Left lobe of liver (tissue), 2 donors: ENCODE measurements around the gene PRKN. TPM values are rescaled to one million over a fixed set of nuclear protein-coding genes. Genes with fewer than 3 reads are reported as not detected.
"Not testable (repeated sequence)": the region's sequence is repeated elsewhere in the genome, so short reads cannot be mapped to it uniquely, and the experiment has no call there.

Source experiments
- ATAC-seq: fragments of 200-7000 bp; cut with Tn5 transposase; one replicate; pipeline ENCODE4 v1.9.1; 2020; ENCODE audit warnings: mild to moderate bottlenecking, moderate library complexity
- DNase-seq: peaks from one replicate; pipeline ENCODE4 v3.0.0-alpha.2; 2020; ENCODE audit warnings: low spot score
- total RNA-seq: library from RNA; stranded (reverse); gene quantifications from one replicate; pipeline ENCODE4 v1.2.1, GENCODE V29; 2021
- donor health status: DM: no; HTN: no; CAD: no; lungs with moderate emphysema.
- donor health status: DM: no; HTN: yes; CAD: no.

Gene PRKN
- total RNA-seq, 1 donor from 2014 or later: 1.2 TPM

DNA sequence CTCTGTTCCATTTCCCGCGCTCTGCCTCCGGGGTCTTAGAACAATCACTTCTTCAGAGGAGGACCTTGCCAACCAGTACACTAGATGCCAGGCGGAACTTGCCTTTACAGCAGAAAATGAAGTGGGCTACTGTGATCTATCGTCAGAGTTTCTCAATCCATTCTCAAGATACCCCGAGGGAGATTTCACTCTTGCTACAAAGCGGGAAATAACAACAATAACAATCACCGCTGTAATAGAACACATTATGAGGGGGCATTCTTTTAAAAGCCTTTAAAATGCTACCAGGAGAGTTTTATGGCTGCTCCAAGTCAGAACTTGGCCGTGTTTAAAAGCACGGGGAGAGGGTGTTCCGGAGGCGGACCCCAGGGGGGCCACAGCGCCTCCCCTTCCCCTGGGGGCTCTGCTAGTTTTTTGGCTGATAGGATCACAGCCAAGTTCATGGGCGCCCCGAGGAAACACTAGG is 836.7 kb downstream of the PRKN start:
- ATAC-seq (no peak), DNase-seq (no peak)

DNA sequence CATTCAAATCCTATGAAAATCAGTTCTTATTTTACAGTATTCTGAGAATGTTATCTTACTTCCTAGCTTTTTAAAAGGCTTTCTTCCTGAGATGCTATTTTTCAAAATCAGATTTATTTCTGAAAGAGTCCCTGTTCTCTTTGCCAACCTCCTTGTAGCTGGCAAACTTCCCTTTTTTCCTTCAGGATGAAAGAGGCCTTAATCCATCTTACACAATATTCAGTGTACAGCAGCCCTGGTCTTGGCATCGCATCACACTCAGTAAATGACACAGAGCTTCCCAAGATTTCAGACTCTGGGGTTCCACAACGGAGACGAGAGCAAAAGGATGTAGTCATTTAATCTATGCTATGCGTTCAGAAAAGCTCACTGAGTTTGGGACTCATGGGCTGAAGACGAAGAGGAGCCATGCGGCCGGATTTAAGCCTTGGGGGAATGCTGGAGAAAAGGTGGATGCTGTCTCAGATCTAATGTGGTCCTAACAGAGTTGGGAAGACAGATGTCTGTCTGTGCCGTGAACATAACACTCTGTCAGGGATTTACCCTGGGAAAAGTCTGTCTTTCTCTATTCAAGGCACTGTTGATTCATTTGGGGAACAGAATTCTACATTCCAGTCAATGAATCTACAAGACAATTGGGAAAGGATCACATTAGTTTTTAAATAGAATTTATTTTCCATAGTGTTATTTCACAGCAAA is 837.3 kb downstream of the PRKN start:
- no peak for DNase-seq
- no peak for ATAC-seq

DNA sequence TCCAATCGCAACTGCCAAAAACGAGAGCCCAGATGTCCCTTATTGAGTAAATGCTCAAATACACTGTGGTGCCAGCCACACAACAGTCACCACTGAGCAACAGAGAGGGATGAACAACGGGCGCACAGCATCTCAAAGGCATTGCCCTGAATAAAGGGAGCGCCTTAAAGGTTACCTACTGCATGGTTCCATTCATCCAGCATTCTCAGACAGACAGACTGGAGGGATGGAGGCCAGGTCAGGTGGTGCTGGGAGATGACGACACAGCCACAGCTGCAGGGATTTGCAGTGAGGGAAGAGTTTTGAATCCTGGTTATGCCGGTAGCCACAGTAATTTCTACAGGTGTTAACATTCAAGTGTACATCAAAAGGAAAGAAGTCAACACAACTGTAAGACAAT is 838.2 kb downstream of the PRKN start:
- no peak for DNase-seq
- no peak for ATAC-seq

DNA sequence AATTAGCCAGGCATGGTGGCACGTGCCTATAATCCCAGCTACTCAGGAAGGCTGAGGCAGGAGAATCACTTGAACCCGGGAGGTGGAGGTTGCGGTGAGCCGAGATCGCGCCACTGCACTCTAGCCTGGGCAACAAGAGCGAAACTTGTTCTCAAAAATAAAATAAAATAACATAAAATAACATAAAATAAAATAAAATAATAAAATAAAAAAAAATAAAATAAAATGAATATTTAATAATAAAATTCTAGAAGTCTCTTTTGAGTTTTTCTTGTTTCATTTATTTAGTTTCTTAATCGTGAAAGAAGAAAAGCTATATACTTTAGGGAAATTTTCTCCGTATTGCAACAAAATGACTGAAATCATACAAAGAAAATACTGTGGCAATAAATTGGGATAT is 841.0 kb downstream of the PRKN start:
- not testable (repeated sequence) for DNase-seq, ATAC-seq

DNA sequence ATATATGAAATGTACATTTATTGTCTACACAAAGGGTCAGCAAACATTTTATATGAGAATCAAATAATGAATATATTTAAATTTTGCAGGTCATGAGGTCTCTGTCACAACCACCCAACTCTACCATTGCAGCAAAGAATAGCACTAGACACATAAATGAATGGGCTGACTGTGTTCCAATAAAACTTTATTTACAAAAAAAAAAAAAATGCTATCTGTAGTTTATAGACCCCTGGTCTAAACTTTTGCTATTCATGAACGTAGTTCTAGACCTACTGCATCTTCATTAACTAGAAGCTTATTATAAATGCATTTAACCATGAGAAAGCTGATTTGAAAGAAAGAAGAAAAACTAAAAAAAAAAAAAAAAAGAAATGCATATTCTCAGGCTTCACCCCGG is 842.8 kb downstream of the PRKN start:
- ATAC-seq (no peak), DNase-seq (no peak)

DNA sequence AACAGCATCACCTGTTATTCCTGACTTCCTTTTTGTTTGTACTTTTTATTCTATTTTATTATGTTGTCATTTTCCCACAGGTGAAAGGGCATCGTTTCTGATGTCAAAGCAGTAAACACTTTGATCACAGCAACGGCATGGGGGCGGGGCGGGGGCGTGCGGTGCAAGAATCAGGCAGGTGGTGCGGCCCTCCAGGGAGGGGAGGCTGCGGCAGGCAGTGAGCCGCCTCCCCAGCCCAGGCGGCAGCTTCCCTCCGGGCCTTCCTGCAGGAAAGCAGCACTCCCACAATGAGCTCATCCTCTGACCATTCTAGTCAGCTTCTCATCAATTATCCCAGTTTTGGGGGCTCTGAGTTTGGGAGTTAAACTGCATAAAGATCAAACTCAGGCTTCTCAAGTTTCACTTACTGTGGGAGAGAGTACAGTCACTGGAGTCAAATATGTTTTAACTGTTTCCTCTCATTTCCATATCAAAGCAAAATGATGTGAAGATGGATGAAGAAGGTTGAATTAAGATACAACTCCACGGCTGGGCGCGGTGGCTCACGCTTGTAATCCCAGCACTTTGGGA is 845.3 kb downstream of the PRKN start:
- ATAC-seq (no peak), DNase-seq (no peak)

DNA sequence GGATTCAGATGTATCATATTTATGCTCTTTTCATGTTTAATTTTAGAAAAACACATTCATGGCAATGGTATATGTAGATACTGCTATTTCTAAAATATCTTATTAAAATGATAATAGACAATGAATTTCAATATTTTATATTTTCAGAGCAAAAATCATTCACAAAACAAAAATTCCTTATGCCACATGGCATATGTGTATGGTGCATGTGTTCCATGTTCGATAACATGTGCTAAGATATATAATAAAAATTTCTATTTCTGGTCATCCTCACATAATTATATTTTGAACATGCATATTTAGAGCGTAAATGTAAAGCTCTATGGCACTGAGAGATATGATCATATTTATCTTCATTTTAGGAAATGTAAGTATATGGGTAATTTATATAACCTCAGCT is 847.5 kb downstream of the PRKN start:
- ATAC-seq (no peak), DNase-seq (no peak)

DNA sequence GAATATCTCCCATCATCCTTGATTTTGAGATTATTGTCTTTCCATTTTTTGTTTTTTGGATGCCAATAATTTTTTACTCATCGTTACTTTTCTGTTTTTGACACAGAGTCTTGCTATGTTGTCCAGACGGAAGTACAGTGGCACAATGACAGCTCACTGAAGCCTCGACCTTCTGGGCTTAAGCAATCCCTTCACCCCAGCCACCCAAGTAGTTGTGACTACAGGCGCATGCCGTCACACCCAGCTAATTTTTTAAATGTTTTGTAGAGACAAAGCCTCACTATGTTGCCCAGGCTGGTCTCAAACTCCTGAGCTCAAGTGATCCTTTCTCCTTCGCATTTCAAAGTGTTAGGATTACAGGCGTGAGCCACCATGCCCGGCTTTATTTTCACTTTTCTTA is 851.3 kb downstream of the PRKN start:
- no peak for DNase-seq
- no peak for ATAC-seq

DNA sequence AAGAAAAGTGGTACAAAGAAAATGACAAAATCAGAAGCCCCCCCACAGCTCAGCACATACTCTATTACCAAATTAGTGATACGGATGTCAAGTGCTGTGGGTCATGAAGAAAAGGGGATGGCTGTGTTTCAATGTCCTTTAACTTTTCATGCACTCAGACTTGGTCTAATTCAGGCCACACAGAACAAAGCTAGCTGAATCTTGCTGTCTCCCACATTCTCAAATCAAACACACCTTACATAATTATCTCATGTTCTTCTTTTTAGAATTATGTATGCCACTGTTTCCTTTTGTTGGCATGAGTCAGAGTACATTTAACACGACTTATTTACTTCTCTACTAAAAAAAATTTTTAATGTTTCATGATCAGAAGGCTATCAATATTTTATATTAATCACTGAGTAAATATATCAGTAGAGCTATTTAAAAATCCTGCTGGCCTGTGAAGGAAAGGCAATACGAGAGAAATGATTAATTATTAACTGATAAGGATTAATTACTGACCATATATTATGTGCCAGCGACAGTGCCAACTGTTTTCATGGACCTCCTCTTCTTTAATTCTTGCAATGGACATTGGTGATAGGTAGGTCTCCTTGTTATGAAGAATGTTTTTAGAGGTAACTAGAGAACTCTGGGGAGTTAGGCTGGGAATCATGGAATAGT is 857.2 kb downstream of the PRKN start:
- ATAC-seq: no peak

DNA sequence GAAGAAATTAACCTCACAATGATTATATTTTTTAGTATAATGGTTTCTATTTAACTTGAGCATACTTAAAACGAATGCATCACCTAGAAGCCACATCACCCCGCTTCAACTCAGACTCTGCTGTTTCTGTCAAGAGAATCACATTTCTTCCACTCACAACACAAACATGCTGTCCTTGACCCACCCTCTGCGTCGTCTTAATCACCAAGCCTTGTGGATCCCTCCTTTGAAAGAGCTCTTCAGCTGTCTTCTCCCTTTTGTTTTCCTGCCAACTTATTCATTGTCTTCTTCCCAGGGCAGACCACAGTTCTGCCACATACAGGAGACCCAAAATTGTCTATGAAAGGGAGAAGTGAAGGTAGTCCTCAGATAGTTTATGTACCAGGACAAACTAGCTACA is 858.1 kb downstream of the PRKN start:
- no peak for ATAC-seq
- DNase-seq: no peak

More for the DNA sequence above, 857.2 kb downstream of the PRKN start:
- DNase-seq: no peak

DNA sequence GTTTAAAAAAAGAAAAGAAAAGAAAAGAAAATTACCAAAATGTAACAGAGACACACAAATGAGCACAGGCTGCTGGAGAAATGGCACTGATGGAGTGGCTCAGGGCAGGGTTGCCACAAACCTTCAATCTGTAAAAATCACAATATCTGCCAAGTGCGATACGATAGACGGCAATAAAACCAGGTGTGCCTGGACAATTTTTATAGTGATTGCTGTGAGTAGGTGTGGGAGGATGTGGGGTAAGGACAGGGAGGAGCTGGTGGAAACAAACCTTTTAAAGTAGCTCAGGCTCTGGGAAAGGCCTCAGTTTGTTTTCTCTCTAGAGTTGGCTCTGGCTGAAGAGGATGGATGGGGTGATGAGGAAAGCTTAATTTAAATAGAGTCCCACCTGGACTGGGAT is 861.0 kb downstream of the PRKN start:
- DNase-seq: no peak
- ATAC-seq: no peak

DNA sequence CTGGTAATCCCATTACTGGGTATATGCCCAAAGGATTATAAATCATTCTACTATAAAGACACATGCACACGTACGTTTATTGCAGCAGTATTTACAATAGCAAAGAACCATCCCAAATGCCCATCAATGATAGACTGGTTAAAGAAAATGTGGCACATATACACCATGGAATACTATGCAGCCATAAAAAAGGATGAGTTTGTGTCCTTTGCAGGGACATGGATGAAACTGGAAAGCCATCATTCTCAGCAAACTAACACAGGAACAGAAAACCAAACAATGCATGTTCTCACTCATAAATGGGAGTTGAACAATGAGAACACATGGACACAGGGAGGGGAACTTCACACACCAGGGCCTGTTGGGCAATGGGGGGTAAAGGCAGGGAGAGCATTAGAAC is 866.5 kb downstream of the PRKN start:
- not testable (repeated sequence) for ATAC-seq, DNase-seq

DNA sequence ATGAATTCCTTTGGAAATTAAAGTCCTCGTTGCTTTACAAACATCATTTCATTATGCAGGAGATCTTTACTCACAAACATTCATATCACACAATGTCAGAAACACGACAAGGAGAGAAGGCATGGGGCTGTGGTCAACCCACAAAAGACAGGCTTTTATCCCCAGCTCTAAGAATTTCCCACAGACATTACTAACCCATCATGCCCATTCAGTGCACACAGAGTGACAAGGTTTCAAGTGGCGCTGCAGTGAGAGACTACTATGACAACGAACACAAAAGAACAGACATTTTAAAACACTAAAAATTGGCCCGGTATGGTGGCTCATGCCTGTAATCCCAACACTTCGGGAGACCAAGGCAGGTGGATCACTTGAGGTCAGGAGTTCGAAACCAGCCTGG is 873.9 kb downstream of the PRKN start:
- DNase-seq (no peak), ATAC-seq (no peak)

DNA sequence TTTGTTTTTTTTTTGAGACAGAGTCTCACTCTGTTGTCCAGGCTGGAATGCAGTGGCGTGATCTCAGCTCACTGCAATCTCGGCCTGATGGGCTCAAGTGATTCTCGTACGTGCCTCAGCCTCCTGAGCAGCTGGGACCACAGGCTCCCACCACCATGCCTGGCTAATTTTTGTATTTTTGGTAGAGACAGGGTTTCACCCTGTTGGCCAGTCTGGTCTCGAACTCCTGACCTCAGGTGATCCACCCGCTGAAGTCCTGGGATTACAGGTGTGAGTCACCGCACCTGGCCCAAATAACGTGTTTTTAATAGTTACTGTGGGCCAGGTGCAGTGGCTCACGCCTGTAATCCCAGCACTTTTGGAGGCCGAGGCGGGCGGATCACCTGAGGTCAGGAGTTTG is 876.1 kb downstream of the PRKN start:
- not testable (repeated sequence) for ATAC-seq, DNase-seq

DNA sequence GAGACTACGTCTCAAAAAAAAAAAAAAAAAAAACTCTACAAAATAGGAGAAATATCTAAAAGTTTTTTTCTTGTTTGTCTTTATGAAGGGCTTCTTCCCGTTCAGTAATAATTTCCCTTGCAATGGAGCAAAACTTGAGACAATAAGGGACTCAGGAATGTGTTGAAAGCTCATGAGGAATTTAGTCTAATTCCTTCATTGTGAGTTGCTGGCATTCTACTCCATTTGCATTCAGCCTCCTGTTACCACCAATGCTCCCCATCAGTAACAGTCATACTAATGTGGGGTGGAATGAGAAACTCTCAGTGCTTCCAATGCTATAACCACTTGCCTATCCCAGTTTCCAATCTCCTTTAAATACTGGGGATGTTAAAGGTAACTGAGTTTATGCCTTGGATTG is 877.0 kb downstream of the PRKN start:
- ATAC-seq (no peak), DNase-seq (no peak)

DNA sequence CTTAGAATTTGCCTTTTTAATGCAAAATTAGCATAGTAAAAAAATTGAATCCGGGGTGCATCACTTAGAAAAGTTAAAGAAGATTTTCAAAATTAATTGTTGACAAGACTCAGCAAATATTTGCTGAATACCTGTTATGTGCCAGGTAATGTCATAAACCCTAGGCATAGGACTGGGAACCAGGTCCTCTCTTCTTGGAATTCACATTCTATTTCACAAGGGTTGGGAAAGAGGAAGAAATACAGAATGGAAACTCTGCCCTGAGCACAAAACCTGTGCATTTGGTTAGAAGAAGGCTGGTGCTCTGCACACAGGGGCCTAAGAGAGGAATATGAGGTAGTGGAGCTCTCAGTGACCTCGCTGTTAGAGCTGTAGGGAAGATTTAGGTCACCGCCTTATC is 879.9 kb downstream of the PRKN start:
- DNase-seq (no peak), ATAC-seq (peak; percentile 65)

DNA sequence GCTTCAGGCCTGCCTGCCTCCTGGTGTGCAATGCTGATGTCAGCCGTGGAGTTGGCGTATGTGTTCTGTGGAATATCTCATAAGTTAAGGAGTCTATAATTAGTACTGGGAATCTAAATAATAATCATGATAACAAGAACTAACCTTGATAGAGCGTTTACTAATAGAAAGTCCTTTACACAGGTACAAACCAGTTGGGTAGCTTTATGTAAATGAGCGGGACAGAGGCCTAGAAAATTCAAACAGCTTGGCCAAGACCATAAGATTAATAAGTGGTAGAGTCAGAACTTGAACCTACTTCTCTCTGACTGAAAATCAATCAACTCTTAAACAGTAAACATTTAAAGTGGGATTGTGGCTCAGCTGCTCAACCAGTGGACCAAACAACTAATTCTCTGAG is 882.8 kb downstream of the PRKN start:
- DNase-seq (no peak), ATAC-seq (no peak)

DNA sequence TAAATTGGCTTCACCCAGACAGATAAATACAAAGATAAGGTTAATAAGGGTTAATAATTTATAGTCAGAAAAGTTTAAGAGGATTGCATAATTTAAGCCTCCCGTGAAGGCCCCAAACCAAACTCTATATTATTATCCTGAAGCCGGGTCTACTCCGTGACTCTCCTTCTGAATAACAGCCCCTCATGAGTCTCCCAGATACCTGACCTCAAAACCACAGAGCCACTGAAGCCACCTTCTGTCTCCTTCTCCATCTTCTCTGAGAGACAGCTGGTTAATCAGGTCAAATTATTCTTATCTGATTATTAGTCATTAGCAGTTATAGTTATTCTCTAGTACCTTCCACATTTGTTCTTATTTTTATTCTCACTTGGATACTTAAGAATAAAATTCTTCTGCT is 884.5 kb downstream of the PRKN start:
- DNase-seq (no peak), ATAC-seq (no peak)

DNA sequence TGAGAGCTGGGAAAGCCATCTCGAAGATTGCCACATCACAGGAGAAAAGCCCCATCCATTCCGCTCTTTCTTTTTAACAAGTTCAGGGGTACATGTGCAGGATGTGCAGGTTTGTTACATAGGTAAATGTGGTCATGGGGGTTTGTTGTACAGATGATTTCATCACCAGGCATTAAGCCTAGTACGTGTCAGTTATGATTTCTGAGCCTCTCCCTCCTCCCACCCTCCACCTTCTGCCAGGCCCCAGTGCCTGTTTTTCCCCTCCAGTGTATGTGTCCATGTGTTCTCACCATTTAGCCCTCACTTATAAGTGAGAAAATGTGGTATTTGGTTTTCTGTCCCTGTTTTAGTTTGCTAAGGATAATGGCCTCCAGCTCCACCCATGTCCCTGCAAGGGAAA is 887.2 kb downstream of the PRKN start:
- ATAC-seq: no peak
- DNase-seq: no peak

DNA sequence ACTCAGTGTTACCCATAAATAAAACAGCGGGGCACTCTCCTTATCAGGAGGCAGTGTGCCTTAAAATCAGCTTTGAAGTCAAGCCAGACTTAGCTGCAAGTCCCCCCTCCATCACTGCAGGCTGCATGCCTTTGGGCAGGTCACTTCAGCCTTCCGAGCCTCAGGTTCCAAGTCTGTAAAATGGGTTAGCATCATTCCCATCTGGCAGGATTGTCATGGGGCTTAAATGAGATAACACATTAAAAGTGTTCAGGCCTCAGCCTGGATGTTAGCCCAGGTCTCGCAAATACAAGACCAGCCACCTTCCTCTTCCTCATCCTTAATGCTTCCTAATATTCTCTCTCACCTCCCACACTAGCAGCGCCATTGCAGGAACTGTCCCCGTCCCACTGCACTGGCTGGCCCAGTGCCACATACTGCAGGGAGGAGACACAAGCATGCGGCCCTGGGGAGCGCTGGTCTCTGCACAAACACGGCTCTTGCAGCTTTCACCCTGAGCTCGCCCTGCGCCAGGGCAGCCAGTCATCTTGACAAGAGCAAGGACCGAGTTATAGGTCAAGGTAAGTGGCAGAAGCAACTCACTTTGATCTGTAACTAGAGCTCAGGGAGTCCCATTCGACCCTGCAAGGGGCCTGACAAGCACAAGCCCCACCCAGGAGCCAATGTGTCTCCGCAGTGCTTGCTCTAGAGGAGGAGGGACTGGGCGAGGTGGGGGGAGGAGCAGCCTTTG is 889.1 kb downstream of the PRKN start:
- DNase-seq (no peak), ATAC-seq (no peak)

DNA sequence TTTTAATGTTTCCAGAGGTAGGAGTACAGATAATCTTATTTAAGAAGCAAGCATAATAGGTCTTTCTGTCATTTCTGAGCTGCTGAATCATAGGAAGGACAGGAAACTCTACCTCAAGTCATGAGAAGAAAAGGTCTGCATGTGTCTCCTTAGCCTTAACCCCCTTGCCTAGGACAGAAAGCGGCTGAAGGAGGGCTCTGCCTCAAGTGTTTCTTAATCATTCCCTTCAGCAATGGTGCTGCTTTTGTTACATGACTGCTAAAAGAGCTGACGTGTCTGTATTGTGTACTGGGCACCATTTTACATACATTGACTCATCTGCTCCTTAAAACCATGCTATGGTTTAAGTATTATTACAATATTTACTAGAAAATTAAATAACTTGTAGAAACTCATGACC is 889.7 kb downstream of the PRKN start:
- DNase-seq: no peak
- ATAC-seq: no peak

DNA sequence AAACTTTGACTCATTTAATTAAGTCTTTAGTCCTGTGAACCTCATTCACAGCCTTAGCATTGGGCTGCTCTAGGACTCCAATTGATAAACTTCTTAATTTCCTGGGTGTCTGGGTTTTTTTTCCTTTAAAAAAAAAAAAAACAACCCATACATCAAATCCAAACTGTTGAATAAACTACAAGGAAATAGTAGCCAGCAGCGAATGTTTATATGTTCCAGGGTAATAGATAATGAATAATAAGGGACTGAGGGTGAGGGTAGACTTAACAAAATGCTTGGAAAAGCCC is 890.2 kb downstream of the PRKN start:
- no peak for ATAC-seq
- DNase-seq: no peak
